ENCODE data around the gene ABCB11. TPM values are rescaled to one million over a fixed set of nuclear protein-coding genes. Genes with fewer than 3 reads are reported as not detected.

The ABCB11 gene
- 0.03 TPM in 1 of 2 replicates, not detected in the other for polyA plus RNA-seq

DNA sequence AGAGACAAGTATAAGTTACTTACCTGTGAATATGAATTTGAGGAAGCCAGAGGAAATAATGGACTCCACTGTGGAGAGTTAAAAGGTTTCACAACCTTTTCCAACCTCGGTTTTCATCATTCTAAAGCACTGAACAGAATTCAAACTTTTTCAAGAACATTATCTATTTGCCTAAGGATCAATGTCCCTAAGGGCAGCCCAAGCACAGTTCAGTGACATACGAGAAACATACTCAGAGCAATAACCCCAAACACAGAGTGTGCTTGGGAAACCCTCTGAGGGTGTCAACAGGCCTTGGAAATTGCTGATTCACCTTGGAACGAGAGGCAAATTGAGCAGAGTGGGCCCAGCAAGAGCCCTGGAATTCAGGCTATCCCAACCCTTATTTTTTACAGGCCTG is at the start of gene ABCB11:
Gene ABCB11 (minus strand): TSS at position 123 of the 400 bp plus-strand sequence. CDS start 13,199 bp downstream, outside the sequence.

GRCh38 chr2:169069341-169069740 is 38.2 kb upstream of the ABCB11 start, which contains the start of gene DHRS9:
DHRS9 (plus strand) TSS chr2:169069563; CDS start chr2:169081582, 12,019 bp downstream.

DNA sequence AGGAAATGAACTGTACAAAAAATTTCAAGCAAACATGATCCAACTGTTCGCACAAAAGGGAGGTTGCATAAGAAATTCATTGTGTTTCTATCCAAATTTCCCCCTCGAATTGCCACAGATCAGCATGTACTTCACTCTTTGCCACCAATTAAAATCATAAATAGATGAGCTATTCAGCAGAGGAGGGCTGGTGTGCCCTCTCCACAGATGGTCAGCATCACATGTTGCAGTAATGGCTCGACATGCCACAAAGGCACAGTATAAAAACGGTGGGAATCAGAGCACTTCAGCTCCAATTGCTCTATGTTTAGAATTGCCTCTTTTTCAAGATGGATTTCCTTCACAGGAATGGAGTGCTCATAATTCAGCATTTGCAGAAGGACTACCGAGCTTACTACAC is 130.1 kb downstream of the ABCB11 start, which contains the start of gene G6PC2:
Gene G6PC2 (plus strand): TSS at position 289 of the 400 bp plus-strand sequence. CDS start 41 bp downstream, at position 330.

GRCh38 chr2:168890006-168890782 is 140.9 kb downstream of the ABCB11 start, which contains the start of gene SPC25:
SPC25 (minus strand) TSS chr2:168890430; CDS start chr2:168889519, 911 bp downstream.

Other genes with a start within 250 kb of the ABCB11 start
- 1.6 and 7.5 TPM in 2 replicates for gene NOSTRIN, start 228.7 kb downstream of the ABCB11 start, polyA plus RNA-seq
- 3.7 and 7.0 TPM in 2 replicates for gene SPC25, start 140.9 kb downstream of the ABCB11 start, polyA plus RNA-seq
- not detected in 2 replicates for gene G6PC2, start 130.0 kb downstream of the ABCB11 start, polyA plus RNA-seq
- gene DHRS9, start 38.2 kb upstream of the ABCB11 start, polyA plus RNA-seq, result not detected in 2 replicates